GM19193 (cell line): ENCODE measurements around the gene NFE2L2.

ENCODE experiments used
- POLR2A ChIP-seq: IDR thresholded peaks from 4 replicates; pipeline ENCODE4 v1.6.1; 2011; ENCODE audit not compliant: insufficient read depth, insufficient read length; ENCODE audit errors: extremely low read depth

NFE2L2 gene

GRCh38 chr2:177264693-177265587 is at the start of gene NFE2L2:
NFE2L2 (minus strand) TSS chr2:177264727; CDS start chr2:177264576, 151 bp downstream.
- peak; percentile 71 for TF ChIP-seq POLR2A

DNA sequence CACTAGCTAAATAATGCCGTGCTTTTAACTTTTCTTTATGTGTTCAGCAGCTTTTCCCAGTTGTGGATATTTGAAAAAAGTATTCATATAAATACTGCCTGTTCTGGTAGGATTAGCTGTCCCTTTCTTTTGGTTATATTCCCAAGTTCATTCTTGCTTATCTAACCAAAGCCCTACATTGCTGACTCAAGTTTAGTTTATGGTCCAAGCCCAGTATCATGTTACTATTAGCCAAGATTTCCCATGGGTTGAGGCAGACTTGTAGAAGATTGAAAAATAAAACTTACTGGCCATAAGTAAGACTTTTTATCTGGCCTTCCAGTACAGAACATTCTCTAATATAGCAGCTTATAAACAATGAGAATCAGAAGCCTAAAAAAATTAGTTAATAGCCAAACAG is 49.7 kb upstream of the NFE2L2 start:
- TF ChIP-seq POLR2A: no peak

DNA sequence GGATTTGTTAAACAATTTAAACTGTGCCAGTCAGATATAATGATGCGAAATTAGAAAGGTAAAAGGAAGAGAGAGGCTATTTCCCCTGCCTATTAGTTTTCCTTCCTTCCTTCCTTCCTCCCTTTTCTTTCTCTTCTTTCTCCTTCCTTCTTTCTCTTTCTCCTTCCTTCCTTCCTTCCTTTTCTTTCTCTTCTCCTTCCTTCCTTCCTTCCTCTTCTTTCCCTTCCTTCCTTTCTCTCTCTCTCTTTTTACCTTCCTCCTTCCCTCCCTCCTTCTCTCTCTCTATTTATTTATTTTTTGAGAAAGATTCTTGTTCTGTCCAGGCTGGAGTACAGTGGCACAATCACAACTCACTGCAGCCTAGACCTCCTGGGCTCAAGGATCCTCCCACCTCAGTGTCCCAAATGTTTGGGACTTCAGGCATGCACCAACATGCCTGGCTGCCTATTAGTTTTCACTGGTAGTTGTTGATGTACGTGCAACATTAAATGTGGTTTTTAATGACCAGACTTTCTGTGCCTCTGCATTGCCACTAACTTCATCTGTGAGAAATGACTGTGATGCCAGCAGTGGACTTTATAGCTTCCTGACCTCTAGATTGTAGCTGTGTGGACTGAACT is 48.7 kb upstream of the NFE2L2 start:
- TF ChIP-seq POLR2A: no peak

- no peak for TF ChIP-seq POLR2A
Measured at GRCh38 chr2:177312562-177312961, 48.0 kb upstream of the NFE2L2 start.

DNA sequence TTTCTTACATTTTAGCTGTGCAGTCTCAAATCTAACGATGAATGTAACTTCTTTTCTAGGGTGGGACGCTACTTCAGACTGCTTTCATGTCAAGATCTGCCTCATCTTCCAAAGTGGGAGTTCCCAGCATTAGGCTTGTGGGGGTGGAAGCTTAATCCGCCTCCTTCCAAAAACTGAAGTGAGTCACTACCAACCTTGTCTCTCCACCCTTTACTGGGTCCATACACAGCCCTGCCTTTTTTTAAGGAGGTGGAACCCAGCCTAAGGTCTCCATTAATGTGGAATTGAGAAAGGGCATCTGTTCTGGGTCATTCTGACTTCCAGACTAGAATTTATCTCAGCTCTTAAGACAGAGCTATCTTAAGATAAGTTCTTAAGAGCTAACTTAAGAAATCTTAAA is 42.0 kb upstream of the NFE2L2 start:
- TF ChIP-seq POLR2A: no peak

GRCh38 chr2:177303939-177304338 is 39.4 kb upstream of the NFE2L2 start:
- TF ChIP-seq POLR2A: no peak

- no peak for TF ChIP-seq POLR2A
Measured at GRCh38 chr2:177302552-177302951, 38.0 kb upstream of the NFE2L2 start.

DNA sequence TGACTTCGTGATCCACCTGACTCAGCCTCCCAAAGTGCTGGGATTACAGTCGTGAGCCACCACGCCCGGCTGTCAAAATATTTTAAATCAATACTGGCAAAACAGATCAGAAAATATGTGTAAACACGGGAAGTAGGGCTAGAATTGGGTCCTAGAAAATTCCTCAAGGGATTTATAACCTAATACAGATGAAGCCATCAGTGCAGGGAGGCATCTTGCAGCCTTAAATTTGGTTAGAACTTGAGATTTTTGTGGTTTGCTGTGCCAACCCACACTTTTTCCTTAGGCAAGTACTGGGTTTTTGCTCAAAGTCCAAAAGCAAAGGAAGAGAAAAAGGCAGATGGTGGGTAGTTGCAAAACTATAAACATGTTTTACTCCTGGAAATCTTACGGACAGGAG is 33.7 kb upstream of the NFE2L2 start:
- no peak for TF ChIP-seq POLR2A

- TF ChIP-seq POLR2A: no peak
Measured at GRCh38 chr2:177296040-177296439, 31.5 kb upstream of the NFE2L2 start.

- TF ChIP-seq POLR2A: no peak
Measured at GRCh38 chr2:177295484-177295883, 31.0 kb upstream of the NFE2L2 start.

GRCh38 chr2:177291701-177292100 is 27.2 kb upstream of the NFE2L2 start:
- TF ChIP-seq POLR2A: no peak

GRCh38 chr2:177289824-177290628 is 25.5 kb upstream of the NFE2L2 start:
- no peak for TF ChIP-seq POLR2A

- TF ChIP-seq POLR2A: no peak
Measured at GRCh38 chr2:177287814-177288213, 23.3 kb upstream of the NFE2L2 start.

GRCh38 chr2:177285892-177286715 is 21.6 kb upstream of the NFE2L2 start:
- no peak for TF ChIP-seq POLR2A
